Endothelial cell of umbilical vein (primary cell): ENCODE measurements around the gene KCNJ2. TPM values are rescaled to one million over a fixed set of nuclear protein-coding genes. Genes with fewer than 3 reads are reported as not detected.

ENCODE experiments used
- BruUV-seq: library from RNA; stranded (reverse); fragments of 400-500 nt; replicated peaks from 2 replicates; lab custom pipeline; 2021; lab: Mats Ljungman, UMichigan
- CTCF ChIA-PET: fragments of 300-600, 350-600 bp; sonication (Branson Sonifier 250); formaldehyde crosslinking; loops from one replicate; lab custom pipeline; 2021; ENCODE audit warnings: antibody characterized with exemption, inconsistent platforms; lab: Charles Lee
- POLR2A ChIA-PET: fragments of 300-600, 350-600 bp; sonication (Branson Sonifier 250); formaldehyde crosslinking; loops from one replicate; lab custom pipeline; 2021; ENCODE audit warnings: antibody characterized with exemption, inconsistent platforms; lab: Charles Lee
- DNase-seq: peaks from one replicate; pipeline ENCODE4 v3.0.0-alpha.2; 2011; ENCODE audit warnings: low read depth, low spot score
- FAIRE-seq: peaks from 2 replicates; lab custom pipeline; 2011; peaks lifted over from hg19 to GRCh38; lab: Jason Lieb, UNC
- H2AFZ ChIP-seq: 2 replicates; pipeline ENCODE4 v1.6.0; 2012; ENCODE audit warnings: low read depth, low read length, control low read depth, inconsistent platforms
- H3K27ac ChIP-seq: 2 replicates; pipeline ENCODE4 v1.5.1; 2011; ENCODE audit warnings: low read depth, mild to moderate bottlenecking, control low read depth, low read length, moderate library complexity; ENCODE audit not compliant: insufficient read depth
- H3K27me3 ChIP-seq, 2 experiments: 2 replicates each; pipeline versions ENCODE4 v1.6.0 to v1.6.1; 2011; ENCODE audit warnings: low read length in 2 of 2, mixed read lengths in 1 of 2; ENCODE audit not compliant: control insufficient read depth in 2 of 2, insufficient read depth in 2 of 2
- H3K36me3 ChIP-seq, 2 experiments: 2 replicates in 1 of 2; 3 replicates in 1 of 2; pipeline ENCODE4 v1.5.1; 2011; ENCODE audit warnings: low read length in 2 of 2, mild to moderate bottlenecking in 1 of 2, moderate library complexity in 1 of 2; ENCODE audit not compliant: control insufficient read depth in 2 of 2, insufficient read depth in 2 of 2; ENCODE audit errors: extremely low read depth in 1 of 2
- H3K4me1 ChIP-seq: 3 replicates; pipeline ENCODE4 v1.5.1; 2011; ENCODE audit warnings: mild to moderate bottlenecking, low read length; ENCODE audit not compliant: control insufficient read depth, insufficient read depth; ENCODE audit errors: extremely low read depth
- H3K4me2 ChIP-seq: 2 replicates; pipeline ENCODE4 v1.6.1; 2011; ENCODE audit warnings: low read length, control low read depth, mixed read lengths; ENCODE audit not compliant: insufficient read depth
- H3K4me3 ChIP-seq, 3 experiments: fragments of 200-600 bp in 1 of 3; sonication (generic), shearing (Covaris generic) in 1 of 3; replicated peaks in 1 of 3; 2 replicates each; pipeline ENCODE4 v1.5.1; 2011 to 2016; ENCODE audit warnings: control low read depth in 3 of 3, low read length in 3 of 3, mild to moderate bottlenecking in 2 of 3, inconsistent platforms in 1 of 3, low read depth in 1 of 3, moderate library complexity in 1 of 3; ENCODE audit not compliant: insufficient read depth in 1 of 3
- H3K79me2 ChIP-seq: 2 replicates; pipeline ENCODE4 v1.6.0; 2012; ENCODE audit warnings: low read length, inconsistent platforms; ENCODE audit not compliant: control insufficient read depth, insufficient read depth
- H3K9ac ChIP-seq: replicated peaks from 2 replicates; pipeline ENCODE3; 2011; ENCODE audit warnings: low read length, control low read depth; ENCODE audit not compliant: insufficient read depth; ENCODE audit errors: extremely low read depth
- H3K9me1 ChIP-seq: replicated peaks from 3 replicates; pipeline ENCODE4 v1.6.0; 2011; ENCODE audit warnings: mild to moderate bottlenecking, low read length; ENCODE audit not compliant: control insufficient read depth, insufficient read depth; ENCODE audit errors: extremely low read depth
- H3K9me3 ChIP-seq: replicated peaks from 2 replicates; pipeline ENCODE4 v1.5.1; 2012; ENCODE audit warnings: low read length, inconsistent platforms; ENCODE audit not compliant: control insufficient read depth, insufficient read depth
- H4K20me1 ChIP-seq: replicated peaks from 2 replicates; pipeline ENCODE3; 2011; ENCODE audit warnings: mild to moderate bottlenecking, low read length; ENCODE audit not compliant: control insufficient read depth, insufficient read depth; ENCODE audit errors: extremely low read depth
- CTCF ChIP-seq, 2 donors: IDR thresholded peaks; 1 replicate in 1 of 2; 2 replicates in 1 of 2; pipeline ENCODE4 v1.5.1; 2011; ENCODE audit warnings: low read length in 2 of 2, mild to moderate bottlenecking in 2 of 2, moderate library complexity in 2 of 2, control low read depth in 1 of 2, inconsistent platforms in 1 of 2, low read depth in 1 of 2; ENCODE audit not compliant: insufficient read depth in 1 of 2; ENCODE audit errors: extremely low read depth in 1 of 2
- EZH2 ChIP-seq: IDR thresholded peaks from 2 replicates; pipeline ENCODE4 v1.6.1; 2012; ENCODE audit warnings: borderline replicate concordance, low read depth, mild to moderate bottlenecking, moderate library complexity, low read length, inconsistent platforms; ENCODE audit not compliant: severe bottlenecking
- FOS ChIP-seq: IDR thresholded peaks from 2 replicates; pipeline ENCODE4 v1.6.1; 2011; ENCODE audit warnings: mild to moderate bottlenecking, low read length, moderate library complexity, borderline replicate concordance; ENCODE audit not compliant: insufficient read depth
- GATA2 ChIP-seq: IDR thresholded peaks from 2 replicates; pipeline ENCODE4 v1.7.0; 2011; ENCODE audit warnings: low read depth, mild to moderate bottlenecking, moderate library complexity, mixed read lengths, low read length; ENCODE audit not compliant: insufficient read length, insufficient read depth
- JUN ChIP-seq: IDR thresholded peaks from 2 replicates; pipeline ENCODE4 v1.6.1; 2011; ENCODE audit warnings: borderline replicate concordance, low read depth; ENCODE audit not compliant: insufficient read length, insufficient read depth
- MAX ChIP-seq: IDR thresholded peaks from 2 replicates; pipeline ENCODE4 v1.6.1; 2011; ENCODE audit not compliant: insufficient read depth, insufficient read length
- MYC ChIP-seq: IDR thresholded peaks from one replicate; pipeline ENCODE4 v1.6.1; 2011; ENCODE audit warnings: mild to moderate bottlenecking, low read depth, low read length
- POLR2A ChIP-seq: IDR thresholded peaks from 2 replicates; pipeline ENCODE4 v1.6.1; 2012; ENCODE audit warnings: low read depth, mild to moderate bottlenecking, control low read depth, low read length
- POLR2AphosphoS5 ChIP-seq: IDR thresholded peaks from 2 replicates; pipeline ENCODE4 v1.6.1; 2012; ENCODE audit warnings: low read depth, mild to moderate bottlenecking, control low read depth, low read length, moderate library complexity; ENCODE audit not compliant: insufficient read depth
- dilution Hi-C: fragments of 300-500 bp; cut with MboI; formaldehyde crosslinking; loops from one replicate; pipeline ENCODE4 v1.15.0; 2019; ENCODE audit warnings: low sequenced_read_pairs; ENCODE audit not compliant: extremely low pct_ligation_motif_present
- intact Hi-C: fragments of 100-400 bp; cut with micrococcal nuclease; formaldehyde crosslinking; loops from one replicate; pipeline ENCODE4 v1.10.0; 2022
- polyA plus RNA-seq, 4 experiments: library from polyadenylated mRNA; depleted of rRNA in 3 of 4; stranded (reverse) in 3 of 4; unstranded in 1 of 4; fragments of >200 nt; gene quantifications; 2 replicates each; pipeline versions ENCODE4 v1.2.1 to v1.2.3, GENCODE V29; 2011 to 2012; ENCODE audit warnings: missing spikeins in 1 of 4
- total RNA-seq: library from RNA; stranded (reverse); gene quantifications from 2 replicates; pipeline ENCODE4 v1.2.3, GENCODE V29; 2021

The KCNJ2 gene
- total and polyA plus RNA-seq, 2 donors (not counting 3 experiments of a cell fraction or from before 2014, with no cell fraction given) = 8.3 to 11.5 TPM

- no TSS peak for BruUV-seq
- H3K27ac ChIP-seq = no peak overlapping the region
Measured at GRCh38 chr17:70217571-70217970, 48.2 kb downstream of the KCNJ2 start.

More at GRCh38 chr17:70217571-70217970, 48.2 kb downstream of the KCNJ2 start:
- H2AFZ ChIP-seq = no peak overlapping the region
- no peak for FAIRE-seq
- no peaks in the 10 kb centered on the region for H4K20me1 ChIP-seq
- intact Hi-C loops (no loop called here), dilution Hi-C loops (no loop called here)
- H3K9ac ChIP-seq = no peak overlapping the region
- ChIA-PET CTCF (no interaction called here), POLR2A (no interaction called here)
- no peak overlapping the region for H3K4me3 ChIP-seq
- H3K79me2 ChIP-seq = no peaks in the 10 kb centered on the region
- TF ChIP-seq POLR2A (no peak), EZH2 (no peak), JUN (no peak), FOS (no peak), MAX (no peak), POLR2AphosphoS5 (no peak), MYC (no peak), CTCF (IDR thresholded peaks at IDR 0.05; ENCODE audit: extremely low read depth in 1 of 2, insufficient read depth in 1 of 2, low read depth in 1 of 2, low read length in 2 of 2) (no peak), GATA2 (no peak)
- H3K9me1 ChIP-seq = no peaks in the 10 kb centered on the region
- H3K4me1 ChIP-seq = no peaks in the 10 kb centered on the region
- H3K27me3 ChIP-seq = no peaks in the 10 kb centered on the region
- no peaks in the 10 kb centered on the region for H3K36me3 ChIP-seq
- H3K4me2 ChIP-seq = no peak overlapping the region
- DNase-seq = no peak
- no peaks in the 10 kb centered on the region for H3K9me3 ChIP-seq
